RWPE1 (cell line): ENCODE measurements around the gene FOXF2.
"Not testable (repeated sequence)": the region's sequence is repeated elsewhere in the genome, so short reads cannot be mapped to it uniquely, and the experiment has no call there.

ENCODE experiments used
- CTCF ChIA-PET: fragments of 350-600 bp; sonication (Branson Sonifier 250); formaldehyde crosslinking; extraction: SDS; loops from one replicate; lab custom pipeline; 2021; lab: Yijun Ruan, JAX
- POLR2A ChIA-PET: fragments of 400-600 bp; formaldehyde crosslinking; extraction: SDS; loops from one replicate; lab custom pipeline; 2020; ENCODE audit warnings: antibody characterized with exemption; ENCODE audit not compliant: low non-redundant PET; lab: Yijun Ruan, JAX
- DNase-seq: peaks from one replicate; pipeline ENCODE4 v3.0.0; 2012; ENCODE audit warnings: low spot score
- H3K27ac ChIP-seq: fragments of 450-650 bp; 2 replicates; pipeline ENCODE4 v1.5.1; 2017
- TF ChIP-seq, protein P1 (sequence below): fragments of 450-650 bp; conservative IDR thresholded peaks from 2 replicates; pipeline ENCODE4 v1.5.1; 2017; ENCODE audit warnings: low read depth, mild to moderate bottlenecking

Gene FOXF2

DNA sequence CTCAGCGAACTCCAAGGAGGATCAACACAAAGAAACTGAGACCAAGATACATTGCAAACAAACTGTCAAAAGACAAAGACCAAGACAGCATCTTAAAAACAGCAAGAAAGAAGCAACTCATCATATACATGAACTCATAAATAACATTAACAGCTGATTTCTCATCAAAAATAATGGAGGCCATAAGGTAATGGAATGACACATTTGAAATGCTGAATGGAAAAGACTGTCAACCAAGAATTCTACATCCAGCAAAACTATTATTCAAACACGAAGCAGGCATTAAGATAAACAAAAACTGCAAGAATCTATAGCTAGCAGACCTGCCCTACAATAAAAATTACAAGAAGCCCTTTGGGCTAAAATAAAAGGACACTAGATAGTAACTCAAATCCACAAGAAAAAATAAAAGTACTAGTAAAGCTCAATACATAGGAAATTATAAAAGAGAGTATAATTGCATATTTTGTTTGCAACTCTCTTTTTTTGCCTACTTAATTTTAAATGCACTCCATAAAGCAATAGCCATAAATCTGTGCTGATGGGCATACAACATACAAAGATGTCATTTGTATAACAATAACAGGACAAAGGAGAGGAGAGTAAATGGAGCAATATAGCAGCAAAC lies 37.9 kb upstream of the FOXF2 start:
- TF ChIP-seq, protein P1, sequence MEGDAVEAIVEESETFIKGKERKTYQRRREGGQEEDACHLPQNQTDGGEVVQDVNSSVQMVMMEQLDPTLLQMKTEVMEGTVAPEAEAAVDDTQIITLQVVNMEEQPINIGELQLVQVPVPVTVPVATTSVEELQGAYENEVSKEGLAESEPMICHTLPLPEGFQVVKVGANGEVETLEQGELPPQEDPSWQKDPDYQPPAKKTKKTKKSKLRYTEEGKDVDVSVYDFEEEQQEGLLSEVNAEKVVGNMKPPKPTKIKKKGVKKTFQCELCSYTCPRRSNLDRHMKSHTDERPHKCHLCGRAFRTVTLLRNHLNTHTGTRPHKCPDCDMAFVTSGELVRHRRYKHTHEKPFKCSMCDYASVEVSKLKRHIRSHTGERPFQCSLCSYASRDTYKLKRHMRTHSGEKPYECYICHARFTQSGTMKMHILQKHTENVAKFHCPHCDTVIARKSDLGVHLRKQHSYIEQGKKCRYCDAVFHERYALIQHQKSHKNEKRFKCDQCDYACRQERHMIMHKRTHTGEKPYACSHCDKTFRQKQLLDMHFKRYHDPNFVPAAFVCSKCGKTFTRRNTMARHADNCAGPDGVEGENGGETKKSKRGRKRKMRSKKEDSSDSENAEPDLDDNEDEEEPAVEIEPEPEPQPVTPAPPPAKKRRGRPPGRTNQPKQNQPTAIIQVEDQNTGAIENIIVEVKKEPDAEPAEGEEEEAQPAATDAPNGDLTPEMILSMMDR: no peak
- DNase-seq: no peak
- no peak overlapping the region for H3K27ac ChIP-seq
- ChIA-PET CTCF (interaction anchor here (1.2 kb wide), 1 partner anchor 222 kb away, joined by 5 read pairs; no protein-coding TSS in a partner anchor), POLR2A (no interaction called here)

DNA sequence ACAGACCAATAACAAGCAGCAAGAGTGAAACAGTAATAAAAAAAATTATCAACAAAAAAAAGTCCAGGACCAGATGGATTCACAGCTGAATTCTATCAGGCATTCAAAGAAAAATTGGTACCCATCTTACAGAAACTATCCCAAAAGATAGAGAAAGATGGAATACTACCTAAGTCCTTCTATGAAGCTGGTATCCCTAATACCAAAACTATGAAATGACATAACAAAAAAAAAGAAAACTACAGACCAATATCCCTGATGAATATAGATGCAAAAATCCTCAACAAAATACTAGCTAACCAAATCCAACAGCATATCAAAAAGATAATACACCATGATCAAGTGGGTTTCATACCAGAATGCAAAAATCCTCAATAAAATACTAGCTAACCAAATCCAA lies 34.3 kb upstream of the FOXF2 start:
- POLR2A ChIA-PET, DNase-seq, H3K27ac ChIP-seq: not testable (repeated sequence)
- CTCF ChIA-PET: interaction anchor here (0.6 to 1.2 kb wide), 3 partner anchors 41 to 594 kb away, joined by 3 to 4 read pairs (median 3); no protein-coding TSS in a partner anchor

- POLR2A ChIA-PET, CTCF ChIA-PET: not testable (repeated sequence)
Observed at GRCh38 chr6:1361717-1362116, 27.7 kb upstream of the FOXF2 start.

DNA sequence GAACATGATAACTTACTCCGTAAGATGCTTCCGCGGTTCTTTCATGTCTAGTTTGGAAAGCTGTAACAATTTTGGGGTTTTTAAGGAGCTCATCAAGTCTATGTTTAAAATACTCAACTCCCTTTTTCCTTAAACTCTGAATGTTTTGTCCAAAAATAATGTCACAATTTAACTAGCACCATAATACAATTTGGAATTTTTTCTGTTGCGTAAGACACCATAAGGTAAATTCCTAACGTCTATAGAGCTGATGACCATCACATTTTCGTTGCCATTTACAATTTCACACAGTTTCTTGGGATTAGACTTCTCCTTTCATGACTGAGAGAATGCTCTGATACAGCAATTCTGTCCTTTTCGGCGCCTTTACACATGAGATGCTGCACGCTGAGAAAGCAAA lies 26.7 kb upstream of the FOXF2 start:
- DNase-seq: no peak
- CTCF ChIA-PET: no interaction called here
- no peak overlapping the region for H3K27ac ChIP-seq
- TF ChIP-seq, protein P1: no peak
- POLR2A ChIA-PET: no interaction called here

More at GRCh38 chr6:1361717-1362116, 27.7 kb upstream of the FOXF2 start:
- not testable (repeated sequence) for DNase-seq, H3K27ac ChIP-seq

- no peak overlapping the region for H3K27ac ChIP-seq
- TF ChIP-seq, protein P1: no peak
- ChIA-PET CTCF (no interaction called here), POLR2A (no interaction called here)
- DNase-seq: no peak
Observed at GRCh38 chr6:1363298-1363697, 26.1 kb upstream of the FOXF2 start.

DNA sequence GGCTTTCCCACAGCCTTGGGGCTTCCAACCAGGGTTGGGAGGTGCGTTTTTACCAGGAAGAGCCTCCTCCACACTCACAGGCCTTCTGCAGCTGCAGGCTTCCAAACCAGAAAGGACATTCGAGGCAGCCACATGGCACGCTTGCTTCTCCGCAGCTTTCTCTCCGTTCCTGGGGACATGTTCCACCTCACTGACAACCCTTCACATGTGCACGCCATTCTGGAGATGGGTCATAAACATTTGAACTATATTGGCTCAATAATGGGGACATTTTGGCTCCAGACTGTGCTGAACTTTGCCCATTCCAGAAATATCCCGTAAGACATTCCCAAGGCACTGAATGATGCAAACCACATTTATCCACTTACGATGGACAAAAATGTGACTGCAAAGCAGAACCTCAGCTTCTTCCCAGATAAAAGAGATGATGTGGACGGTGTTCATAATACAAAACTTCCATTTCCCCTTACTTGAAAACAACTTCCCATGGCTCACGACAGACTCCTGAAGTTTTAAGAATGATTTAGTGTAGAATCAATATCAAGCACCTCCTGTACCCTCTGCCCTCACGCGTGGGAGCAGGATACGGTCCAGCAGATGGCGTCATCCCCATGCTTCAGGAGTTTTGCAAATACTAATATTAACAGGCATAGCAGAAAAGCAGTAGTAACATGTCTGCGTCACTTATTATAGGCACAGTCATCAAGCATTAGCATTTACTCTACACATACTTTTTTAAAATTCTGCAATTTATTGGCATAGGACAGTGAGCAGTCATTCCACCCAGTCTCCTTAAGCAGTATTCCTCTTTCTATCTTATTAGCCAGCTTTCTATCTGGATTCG lies 25.4 kb upstream of the FOXF2 start:
- no peak overlapping the region for H3K27ac ChIP-seq
- ChIA-PET POLR2A (no interaction called here), CTCF (no interaction called here)
- DNase-seq: no peak
- TF ChIP-seq, protein P1: no peak

GRCh38 chr6:1364791-1365190 lies 24.6 kb upstream of the FOXF2 start:
- ChIA-PET CTCF (interaction anchor here (0.6 to 1.0 kb wide), 2 partner anchors 32 to 833 kb away, joined by 3 read pairs; no protein-coding TSS in a partner anchor), POLR2A (no interaction called here)
- no peak overlapping the region for H3K27ac ChIP-seq
- TF ChIP-seq, protein P1: no peak
- no peak for DNase-seq
